Measurements from ENCODE around the gene LIG4.
"Not testable (repeated sequence)": the region's sequence is repeated elsewhere in the genome, so short reads cannot be mapped to it uniquely, and the experiment has no call there.

Gene LIG4

GRCh38 chr13:108215436-108215835 is at the start of gene LIG4:
Gene LIG4 (minus strand): TSS chr13:108215536. CDS start chr13:108211268, 4,268 bp downstream.
- in situ Hi-C loops (cut with MboI; ENCODE audit: low sequenced_read_pairs): no loop called here

- in situ Hi-C loops (cut with MboI; ENCODE audit: low sequenced_read_pairs): no loop called here
Measured at GRCh38 chr13:108263621-108264355, 48.5 kb upstream of the LIG4 start.

GRCh38 chr13:108257248-108257647 is 41.9 kb upstream of the LIG4 start:
- in situ Hi-C loops (cut with MboI; ENCODE audit: low sequenced_read_pairs): no loop called here

- in situ Hi-C loops (cut with MboI; ENCODE audit: low sequenced_read_pairs): no loop called here
Measured at GRCh38 chr13:108249150-108249549, 33.8 kb upstream of the LIG4 start.

- in situ Hi-C loops (cut with MboI; ENCODE audit: low sequenced_read_pairs): no loop called here
Measured at GRCh38 chr13:108230377-108230776, 15.0 kb upstream of the LIG4 start.

GRCh38 chr13:108227651-108228272 is 12.4 kb upstream of the LIG4 start:
- in situ Hi-C loops (cut with MboI; ENCODE audit: low sequenced_read_pairs): no loop called here

GRCh38 chr13:108226184-108226583 is 10.8 kb upstream of the LIG4 start:
- in situ Hi-C loops (cut with MboI; ENCODE audit: low sequenced_read_pairs): no loop called here

- in situ Hi-C loops (cut with MboI; ENCODE audit: low sequenced_read_pairs): no loop called here
Measured at GRCh38 chr13:108225440-108225839, 10.1 kb upstream of the LIG4 start.

- in situ Hi-C loops (cut with MboI; ENCODE audit: low sequenced_read_pairs): no loop called here
Measured at GRCh38 chr13:108223687-108224503, 8.6 kb upstream of the LIG4 start.

GRCh38 chr13:108220041-108220440 is 4.7 kb upstream of the LIG4 start:
- in situ Hi-C loops (cut with MboI; ENCODE audit: low sequenced_read_pairs): no loop called here

GRCh38 chr13:108218044-108218974 is 3.0 kb upstream of the LIG4 start, which contains the start of gene ABHD13:
Gene ABHD13 (plus strand): TSS chr13:108218392. CDS start chr13:108229219, 10,827 bp downstream.
- in situ Hi-C loops (cut with MboI; ENCODE audit: low sequenced_read_pairs): no loop called here

GRCh38 chr13:108217307-108218043 is 2.1 kb upstream of the LIG4 start:
- in situ Hi-C loops (cut with MboI; ENCODE audit: low sequenced_read_pairs): not testable (repeated sequence)

GRCh38 chr13:108214441-108215271 is 680 bp downstream of the LIG4 start:
- in situ Hi-C loops (cut with MboI; ENCODE audit: low sequenced_read_pairs): no loop called here

- in situ Hi-C loops (cut with MboI; ENCODE audit: low sequenced_read_pairs): no loop called here
Measured at GRCh38 chr13:108213946-108214345, 1.4 kb downstream of the LIG4 start.

GRCh38 chr13:108212886-108213285 is 2.5 kb downstream of the LIG4 start:
- in situ Hi-C loops (cut with MboI; ENCODE audit: low sequenced_read_pairs): no loop called here

GRCh38 chr13:108210551-108210950 is 4.8 kb downstream of the LIG4 start:
- in situ Hi-C loops (cut with MboI; ENCODE audit: low sequenced_read_pairs): no loop called here

- in situ Hi-C loops (cut with MboI; ENCODE audit: low sequenced_read_pairs): no loop called here
Measured at GRCh38 chr13:108200781-108201398, 14.4 kb downstream of the LIG4 start.

GRCh38 chr13:108195861-108196260 is 19.5 kb downstream of the LIG4 start:
- in situ Hi-C loops (cut with MboI; ENCODE audit: low sequenced_read_pairs): no loop called here

Measured in HL-60/S4 (cell line).